Heart left ventricle (tissue), 16 donors: ENCODE data around the gene PRSS21. TPM values are rescaled to one million over a fixed set of nuclear protein-coding genes. Genes with fewer than 3 reads are reported as not detected.
A peak's percentile ranks its signal among the peaks of the same experiment; 100 is the strongest.

Source experiments
- ATAC-seq, 4 donors: fragments of 200-7000 bp; cut with Tn5 transposase; one replicate each; pipeline ENCODE4 v1.9.1; 2020 to 2022; ENCODE audit warnings: moderate library complexity in 4 of 4, mild to moderate bottlenecking in 3 of 4, moderate number of reproducible peaks in 1 of 4
- DNase-seq, 5 donors: peaks; one replicate each; pipeline ENCODE4 v3.0.0-alpha.2; 2020
- H3K27ac ChIP-seq, 12 donors: fragments of 200-600 bp; sonication (generic) in 4 of 12; one replicate each; pipeline versions ENCODE4 v1.5.0 to v1.8.0; 2016 to 2022; ENCODE audit warnings: mild to moderate bottlenecking in 2 of 12
- H3K27me3 ChIP-seq, 9 donors: fragments of 200-600 bp; sonication (generic) in 2 of 9; one replicate each; pipeline versions ENCODE4 v1.5.1 to v1.8.0; 2016 to 2022; ENCODE audit warnings: mild to moderate bottlenecking in 3 of 9
- H3K36me3 ChIP-seq, 9 donors: fragments of 200-600 bp; sonication (generic) in 2 of 9; one replicate each; pipeline versions ENCODE4 v1.5.0 to v1.8.0; 2018 to 2022; ENCODE audit warnings: mild to moderate bottlenecking in 2 of 9
- H3K4me1 ChIP-seq, 12 donors: fragments of 200-600 bp; sonication (generic) in 4 of 12; one replicate each; pipeline versions ENCODE4 v1.5.0 to v1.8.0; 2016 to 2022; ENCODE audit warnings: mild to moderate bottlenecking in 3 of 12
- H3K4me3 ChIP-seq, 12 donors: fragments of 200-600 bp; sonication (generic) in 4 of 12; one replicate each; pipeline versions ENCODE4 v1.5.0 to v1.8.0; 2017 to 2022; ENCODE audit warnings: mild to moderate bottlenecking in 9 of 12, moderate library complexity in 4 of 12
- H3K9me3 ChIP-seq, 12 donors: fragments of 200-600 bp; sonication (generic) in 4 of 12; one replicate each; pipeline versions ENCODE4 v1.5.0 to v1.8.0; 2016 to 2022; ENCODE audit warnings: mild to moderate bottlenecking in 1 of 12
- CTCF ChIP-seq, 12 donors: fragments of 200-600 bp; sonication (generic) in 4 of 12; IDR thresholded peaks; one replicate each; pipeline versions ENCODE4 v1.5.0 to v1.8.0; 2018 to 2022; ENCODE audit warnings: antibody characterized with exemption in 12 of 12, mild to moderate bottlenecking in 5 of 12
- POLR2A ChIP-seq, 2 donors: fragments of 450-650 bp; IDR thresholded peaks; one replicate each; pipeline ENCODE4 v1.6.1; 2017; ENCODE audit warnings: antibody characterized with exemption in 2 of 2, mild to moderate bottlenecking in 2 of 2, moderate library complexity in 2 of 2
- WGBS, 4 donors: extraction: QIAGEN DNeasy Blood & Tissue Kit in 2 of 4; methylation state at CpG; one replicate each; pipeline versions ENCODE4 v1.1.5 to v1.1.7; 2013 to 2018; 5-methylcytosine and 5-hydroxymethylcytosine counted together
- intact Hi-C, 10 donors: fragments of 100-400 bp; cut with DNase I; formaldehyde crosslinking; loops; one replicate each; pipeline versions ENCODE4 v1.11.1 to v1.14.2; 2022
- polyA plus RNA-seq, 2 donors: library from polyadenylated mRNA; stranded (reverse); fragments of 200-250 nt; gene quantifications; one replicate each; pipeline ENCODE4 v1.2.3, GENCODE V29; 2013
- total RNA-seq, 9 donors: library from RNA; depleted of rRNA in 2 of 9; stranded (reverse); fragments of >200 nt in 2 of 9; fragmentation: NEBNext Ultra II Directional in 3 of 9; extraction: Animal tissue kit (Norgen Biotek cat#: 25700) in 3 of 9; gene quantifications; one replicate each; pipeline versions ENCODE4 v1.1.0 to v1.2.4, GENCODE V29; 2016 to 2023
- donor health status: ischemic (EF 13 %, LVEDD 7.1; RV severe dilation, severe dysfunction).
- donor health status: healthy with polysubstance abuse.
- donor health status: DM: no; HTN: yes; CAD: no.
- donor health status: DM: no; HTN: no; CAD: no.
- donor health status: ischemic (EF 25% LVEDD 6.9; RV normal size, moderate dysfunction).
- donor health status: ischemic (EF 25% LVEDD 5.7; RV mildly dilated, moderate dysfunction).
- donor health status: healthy.
- donor health status: DM: yes; HTN: yes; CAD: no.
- donor health status: ischemic (EF 35%, LVEDD 5.7; RV mildly dilated, moderate dysfunction).
- donor health status: nonischemic (EF 11% LVEDD 7.7; RV severe dilation, severe dysfunction).
- donor health status: DM: yes; HTN: yes; CAD: no.
- donor health status: PGD.
- donor health status: ischemic (EF 29% LVEDD 5.4; RV normal size, mild dysfunction).
- donor health status: nonischemic (EF 23%, LVEDD 6.1; RV moderate dilation, normal function).

The PRSS21 gene
- total and polyA plus RNA-seq, 11 donors: not detected

GRCh38 chr16:2855536-2855935 is 38.5 kb downstream of the PRSS21 start:
- no peak for ATAC-seq
- Histone ChIP-seq H3K27ac (no peak overlapping the region), H3K36me3 (no peaks in the 10 kb centered on the region), H3K4me3 (no peak overlapping the region), H3K27me3 (peaks cover 13 to 60% (median 44%) of the 10 kb centered on the region in 9 donors), H3K9me3 (peaks cover 0 to 13% (median 2%) of the 10 kb centered on the region in 12 donors), H3K4me1 (peaks cover 0 to 8% (median 0%) of the 10 kb centered on the region in 12 donors)
- intact Hi-C loops: loop anchor here in 2 of 10 donors (10.0 kb wide), 1 partner anchor 61 kb away; the partner anchor contains the start of gene PRSS41 (in 2 of the 2)
- 69 to 86% (median 82%) methylated on average over 4 to 6 of the region's 6 CpGs for WGBS, 4 donors
- no peak for DNase-seq
- TF ChIP-seq CTCF (IDR thresholded peaks at IDR 0.05): no peak
- TF ChIP-seq POLR2A (IDR thresholded peaks at IDR 0.05): no peak

GRCh38 chr16:2856061-2856670 is 39.1 kb downstream of the PRSS21 start:
- WGBS, 4 donors: 77 to 84% (median 82%) methylated on average over 14 of the region's 14 CpGs
- DNase-seq (no peak), ATAC-seq (no peak)
- no peak overlapping the region for H3K4me3 ChIP-seq
- intact Hi-C loops: loop anchor here in 2 of 10 donors (10.0 kb wide), 1 partner anchor 61 kb away; the partner anchor contains the start of gene PRSS41 (in 2 of the 2)
- H3K27ac ChIP-seq: no peak overlapping the region
- H3K27me3 ChIP-seq: peaks cover 13 to 62% (median 39%) of the 10 kb centered on the region in 9 donors
- H3K4me1 ChIP-seq: peaks cover 0 to 8% (median 0%) of the 10 kb centered on the region in 12 donors
- TF ChIP-seq POLR2A (IDR thresholded peaks at IDR 0.05) (no peak), CTCF (IDR thresholded peaks at IDR 0.05) (no peak)
- H3K9me3 ChIP-seq: peaks cover 0 to 18% (median 2%) of the 10 kb centered on the region in 12 donors
- no peaks in the 10 kb centered on the region for H3K36me3 ChIP-seq

- no peak for ATAC-seq
- WGBS, 4 donors: 77 to 85% (median 82%) methylated on average over 17 to 24 of the region's 24 CpGs
- H3K4me3 ChIP-seq: peak overlapping the region in 1 of 12 donors; percentile 26
- no peak for TF ChIP-seq POLR2A (IDR thresholded peaks at IDR 0.05)
- no peak for TF ChIP-seq CTCF (IDR thresholded peaks at IDR 0.05)
- peaks cover 0 to 8% (median 0%) of the 10 kb centered on the region in 12 donors for H3K4me1 ChIP-seq
- H3K27ac ChIP-seq: no peak overlapping the region
- H3K9me3 ChIP-seq: peaks cover 0 to 24% (median 2%) of the 10 kb centered on the region in 12 donors
- peaks cover 13 to 60% (median 39%) of the 10 kb centered on the region in 9 donors for H3K27me3 ChIP-seq
- H3K36me3 ChIP-seq: no peaks in the 10 kb centered on the region
- no peak for DNase-seq
- intact Hi-C loops: loop anchor here in 2 of 10 donors (10.0 kb wide), 1 partner anchor 62 kb away; the partner anchor contains the start of gene PRSS41 (in 2 of the 2)
These were observed 39.8 kb downstream of the PRSS21 start for GRCh38 chr16:2856686-2857450.
